DOHH2 (cell line): ENCODE data around the gene ACTRT2.

Experiments
- H3F3A ChIP-seq: fragments of 200-600 bp; sonication (generic), shearing (Covaris generic); 2 replicates; pipeline ENCODE4 v1.6.0; 2016; ENCODE audit warnings: antibody characterized with exemption, mild to moderate bottlenecking; ENCODE audit not compliant: control insufficient read depth, insufficient read depth
- H3K27ac ChIP-seq: fragments of 200-600 bp; sonication (generic); 2 replicates; pipeline ENCODE4 v1.5.1; 2014; ENCODE audit warnings: low read depth, mild to moderate bottlenecking, low read length, moderate library complexity
- H3K27me3 ChIP-seq: fragments of 200-600 bp; sonication (generic); 2 replicates; pipeline ENCODE4 v1.6.1; 2014; ENCODE audit warnings: mild to moderate bottlenecking, low read length, mixed read lengths; ENCODE audit not compliant: control insufficient read depth
- H3K36me3 ChIP-seq: fragments of 200-600 bp; sonication (generic); 2 replicates; pipeline ENCODE4 v1.6.1; 2014; ENCODE audit warnings: mild to moderate bottlenecking, low read length, moderate library complexity, mixed read lengths; ENCODE audit not compliant: control insufficient read depth
- H3K4me1 ChIP-seq: fragments of 200-600 bp; sonication (generic); 2 replicates; pipeline ENCODE4 v1.6.1; 2014; ENCODE audit warnings: mild to moderate bottlenecking, low read length, mixed read lengths; ENCODE audit not compliant: control insufficient read depth
- H3K4me2 ChIP-seq: fragments of 200-600 bp; sonication (generic); 2 replicates; pipeline ENCODE4 v1.6.0; 2014; ENCODE audit warnings: mild to moderate bottlenecking, low read length, moderate library complexity
- H3K4me3 ChIP-seq: fragments of 200-600 bp; sonication (generic); 2 replicates; pipeline ENCODE4 v1.5.1; 2014; ENCODE audit warnings: mild to moderate bottlenecking, low read length, mixed read lengths
- H3K79me2 ChIP-seq: fragments of 200-600 bp; sonication (generic); 2 replicates; pipeline ENCODE4 v1.6.1; 2014; ENCODE audit warnings: mild to moderate bottlenecking, low read length, mixed read lengths; ENCODE audit not compliant: control insufficient read depth
- H3K9me2 ChIP-seq: fragments of 200-600 bp; sonication (generic); replicated peaks from 2 replicates; pipeline ENCODE4 v1.6.1; 2014; ENCODE audit warnings: mild to moderate bottlenecking, low read length, mixed read lengths; ENCODE audit not compliant: control insufficient read depth
- H3K9me3 ChIP-seq: fragments of 200-600 bp; sonication (generic); 2 replicates; pipeline ENCODE4 v1.6.1; 2014; ENCODE audit warnings: antibody characterized with exemption, low read length, mixed read lengths; ENCODE audit not compliant: control insufficient read depth, insufficient read depth
- H4K20me1 ChIP-seq: fragments of 200-600 bp; sonication (generic); 2 replicates; pipeline ENCODE4 v1.6.0; 2014; ENCODE audit warnings: low read depth, mild to moderate bottlenecking, antibody characterized with exemption, low read length, moderate library complexity; ENCODE audit not compliant: control insufficient read depth, insufficient read depth
- CTCF ChIP-seq: fragments of 200-600 bp; sonication (generic); IDR thresholded peaks from one replicate; pipeline ENCODE4 v1.5.1; 2014; ENCODE audit warnings: antibody characterized with exemption, mild to moderate bottlenecking, low read depth, low read length; ENCODE audit not compliant: poor library complexity, severe bottlenecking
- EZH2phosphoT487 ChIP-seq: fragments of 200-600 bp; sonication (generic); IDR thresholded peaks from 2 replicates; pipeline ENCODE4 v1.6.1; 2017; ENCODE audit warnings: borderline replicate concordance, mild to moderate bottlenecking, antibody characterized with exemption, low read length, moderate library complexity, mixed read lengths

The ACTRT2 gene

GRCh38 chr1:3007298-3008147 lies 13.7 kb upstream of the ACTRT2 start:
- no peak for TF ChIP-seq CTCF
- TF ChIP-seq EZH2phosphoT487, result no peak
- H3K36me3 ChIP-seq, result no peaks in the 10 kb centered on the region
- no peak overlapping the region for H3K27ac ChIP-seq
- no peaks in the 10 kb centered on the region for H3F3A ChIP-seq
- no peaks in the 10 kb centered on the region for H3K4me1 ChIP-seq
- H3K27me3 ChIP-seq, result no peaks in the 10 kb centered on the region
- H3K9me2 ChIP-seq, result no peaks in the 10 kb centered on the region
- H3K79me2 ChIP-seq, result no peaks in the 10 kb centered on the region
- H3K4me2 ChIP-seq, result no peak overlapping the region
- no peaks in the 10 kb centered on the region for H4K20me1 ChIP-seq
- no peak overlapping the region for H3K4me3 ChIP-seq
- peaks cover 26% of the 10 kb centered on the region; the same call in 1 of the 2 replicates for H3K9me3 ChIP-seq

- TF ChIP-seq EZH2phosphoT487 (no peak), CTCF (no peak)
- Histone ChIP-seq H3K27ac (no peak overlapping the region), H3K4me2 (no peak overlapping the region), H3K9me3 (peaks cover 32% of the 10 kb centered on the region; the same call in 1 of the 2 replicates), H4K20me1 (no peaks in the 10 kb centered on the region), H3F3A (no peaks in the 10 kb centered on the region), H3K9me2 (no peaks in the 10 kb centered on the region), H3K36me3 (no peaks in the 10 kb centered on the region), H3K4me1 (no peaks in the 10 kb centered on the region), H3K27me3 (no peaks in the 10 kb centered on the region), H3K4me3 (no peak overlapping the region), H3K79me2 (no peaks in the 10 kb centered on the region)
These were observed 12.2 kb upstream of the ACTRT2 start for GRCh38 chr1:3009021-3009420.

DNA sequence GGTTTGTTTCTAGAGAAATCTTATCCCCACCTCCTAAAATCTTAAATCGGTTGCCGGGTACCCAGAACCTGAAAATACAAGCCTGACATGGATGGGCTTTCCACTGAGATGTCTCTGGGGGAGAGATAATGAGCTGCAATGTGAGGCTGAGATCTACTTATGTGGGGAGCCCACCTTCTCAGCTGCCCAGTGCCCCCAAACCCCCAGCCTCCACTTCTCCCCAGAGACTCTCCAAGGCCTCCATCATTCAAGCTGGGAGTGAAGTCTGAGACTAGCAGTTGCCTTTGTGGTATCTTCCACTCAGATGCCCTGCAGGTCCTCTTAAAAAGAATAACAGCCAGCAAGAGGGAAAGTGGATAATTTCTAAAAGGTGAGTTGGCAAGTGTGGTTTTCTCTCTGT lies 11.7 kb upstream of the ACTRT2 start:
- Histone ChIP-seq H3K9me3 (peaks cover 29% of the 10 kb centered on the region; the same call in 1 of the 2 replicates), H3K4me1 (no peaks in the 10 kb centered on the region), H3K79me2 (no peaks in the 10 kb centered on the region), H3K9me2 (no peaks in the 10 kb centered on the region), H3K4me3 (no peak overlapping the region), H3K4me2 (no peak overlapping the region), H3F3A (no peaks in the 10 kb centered on the region), H3K36me3 (no peaks in the 10 kb centered on the region), H3K27me3 (no peaks in the 10 kb centered on the region), H4K20me1 (no peaks in the 10 kb centered on the region), H3K27ac (no peak overlapping the region)
- TF ChIP-seq CTCF, result no peak
- no peak for TF ChIP-seq EZH2phosphoT487
